HG03439 (cell line): ENCODE results near the gene GABRG3.

Source experiments
- ATAC-seq: cut with Tn5 transposase; IDR thresholded peaks from one replicate; pipeline ENCODE4 v1.9.1; 2021; ENCODE audit warnings: mild to moderate bottlenecking, moderate library complexity; ENCODE audit not compliant: unreplicated experiment

The GABRG3 gene

GRCh38 chr15:27061739-27062138, 90.8 kb downstream of the GABRG3 start:
- no peak for ATAC-seq

GRCh38 chr15:27062951-27063350, 92.0 kb downstream of the GABRG3 start:
- no peak for ATAC-seq

DNA sequence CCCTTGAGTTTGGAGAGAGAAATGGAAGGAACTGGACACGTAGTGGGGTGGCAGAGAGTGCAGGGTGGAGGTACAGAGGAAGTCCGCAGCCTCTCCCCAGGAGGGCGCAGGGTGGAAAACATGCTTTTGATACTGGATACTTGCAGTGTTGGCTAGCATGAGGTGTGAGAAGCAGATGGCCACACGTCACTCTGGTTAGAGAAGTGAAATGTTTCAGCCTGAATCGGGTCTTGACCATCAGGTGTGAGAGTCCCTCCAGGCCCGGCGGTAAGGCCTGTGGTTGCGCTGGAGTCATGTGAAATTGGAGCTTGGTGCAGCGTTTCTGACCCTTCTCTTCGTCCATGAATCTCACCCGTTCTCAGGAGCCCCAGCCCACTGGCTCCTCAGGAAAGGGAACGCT, 93.1 kb downstream of the GABRG3 start:
- ATAC-seq, result no peak

- ATAC-seq, result no peak
These were observed 94.2 kb downstream of the GABRG3 start for GRCh38 chr15:27065151-27065550.

- no peak for ATAC-seq
These were observed 94.8 kb downstream of the GABRG3 start for GRCh38 chr15:27065785-27066184.

DNA sequence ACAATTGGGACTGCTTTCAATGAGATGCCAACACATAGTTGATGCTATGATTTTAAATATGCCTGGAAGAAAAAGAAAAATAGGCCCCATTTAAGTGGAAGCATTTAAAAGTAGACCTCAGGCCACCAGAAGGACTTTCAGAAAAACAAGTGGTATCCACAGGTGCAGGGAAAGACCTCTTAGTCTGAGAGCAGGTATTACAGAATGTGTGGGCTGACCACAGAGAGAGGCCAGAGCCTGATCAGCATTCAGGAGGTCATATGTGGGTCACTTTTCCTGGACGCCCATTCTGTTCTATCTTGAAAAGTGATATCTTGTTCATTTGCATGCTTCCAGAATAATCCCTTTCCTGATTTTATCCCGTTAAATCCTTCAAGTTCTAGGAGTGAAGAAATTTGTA, 95.5 kb downstream of the GABRG3 start:
- no peak for ATAC-seq

GRCh38 chr15:27067175-27067574, 96.2 kb downstream of the GABRG3 start:
- no peak for ATAC-seq

DNA sequence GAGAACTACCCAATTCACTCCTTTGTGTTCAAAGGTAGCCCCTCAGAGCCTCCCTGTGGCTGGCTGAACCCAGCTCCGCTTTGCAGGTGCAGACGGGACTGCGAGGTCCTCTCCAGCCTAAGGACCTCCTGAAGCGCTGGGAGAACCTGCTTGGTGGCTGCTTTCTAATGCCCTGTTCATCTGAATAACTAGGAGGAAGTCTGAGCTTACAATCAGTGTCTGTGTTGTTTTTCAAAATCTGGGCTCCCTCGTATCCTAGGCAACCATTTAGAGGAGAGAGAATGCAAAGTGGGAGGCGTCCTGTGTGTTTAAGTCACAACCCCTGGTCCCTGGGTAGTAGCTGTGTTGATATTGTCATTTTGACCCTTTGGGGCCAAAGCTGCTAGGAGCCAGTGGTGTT, 99.9 kb downstream of the GABRG3 start:
- no peak for ATAC-seq

DNA sequence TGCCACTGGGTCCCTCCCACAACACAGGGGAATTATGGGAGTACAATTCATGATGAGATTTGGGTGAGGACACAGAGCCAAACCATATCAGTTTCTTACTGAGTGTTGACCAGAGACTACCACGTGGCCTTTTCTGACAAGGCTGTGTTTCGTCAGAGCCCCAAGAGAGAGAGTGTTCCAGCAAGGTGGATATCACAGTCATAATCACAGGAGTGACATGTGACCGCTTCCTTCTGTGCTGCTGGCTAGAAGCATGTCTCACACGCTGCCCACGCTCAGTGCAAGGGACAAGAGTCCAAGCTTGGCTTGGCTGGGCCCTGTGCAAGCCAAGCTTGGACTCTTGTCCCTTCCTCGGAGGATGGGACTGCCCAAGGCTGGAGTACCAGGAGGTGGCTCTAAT, 103.2 kb downstream of the GABRG3 start:
- ATAC-seq, result no peak

DNA sequence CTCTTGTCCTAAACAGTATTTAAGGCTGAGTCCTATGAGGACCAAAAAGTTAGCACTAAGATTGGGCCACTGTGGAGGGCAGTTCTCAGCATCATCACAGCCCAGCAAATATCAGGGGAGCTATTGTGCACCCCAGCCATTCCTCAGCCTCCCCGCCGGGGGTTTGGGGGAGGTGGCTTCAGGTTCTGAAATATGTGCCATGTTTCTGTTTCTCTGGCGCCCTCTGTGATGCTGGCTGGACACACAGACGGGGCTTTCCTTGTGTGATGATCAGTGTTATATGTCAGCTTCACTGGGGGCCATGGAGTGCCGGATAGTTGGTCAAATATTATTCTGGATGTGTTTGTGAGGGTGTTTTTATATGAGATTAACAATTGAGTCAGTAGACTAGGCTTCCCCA, 106.8 kb downstream of the GABRG3 start:
- no peak for ATAC-seq

GRCh38 chr15:27081676-27082418, 110.9 kb downstream of the GABRG3 start:
- ATAC-seq, result no peak

- ATAC-seq, result no peak
These were observed 111.5 kb downstream of the GABRG3 start for GRCh38 chr15:27082526-27082925.

- ATAC-seq, result no peak
These were observed 113.9 kb downstream of the GABRG3 start for GRCh38 chr15:27084844-27085243.

- ATAC-seq, result no peak
These were observed 115.2 kb downstream of the GABRG3 start for GRCh38 chr15:27086149-27086548.

- no peak for ATAC-seq
These were observed 115.8 kb downstream of the GABRG3 start for GRCh38 chr15:27086805-27087204.

DNA sequence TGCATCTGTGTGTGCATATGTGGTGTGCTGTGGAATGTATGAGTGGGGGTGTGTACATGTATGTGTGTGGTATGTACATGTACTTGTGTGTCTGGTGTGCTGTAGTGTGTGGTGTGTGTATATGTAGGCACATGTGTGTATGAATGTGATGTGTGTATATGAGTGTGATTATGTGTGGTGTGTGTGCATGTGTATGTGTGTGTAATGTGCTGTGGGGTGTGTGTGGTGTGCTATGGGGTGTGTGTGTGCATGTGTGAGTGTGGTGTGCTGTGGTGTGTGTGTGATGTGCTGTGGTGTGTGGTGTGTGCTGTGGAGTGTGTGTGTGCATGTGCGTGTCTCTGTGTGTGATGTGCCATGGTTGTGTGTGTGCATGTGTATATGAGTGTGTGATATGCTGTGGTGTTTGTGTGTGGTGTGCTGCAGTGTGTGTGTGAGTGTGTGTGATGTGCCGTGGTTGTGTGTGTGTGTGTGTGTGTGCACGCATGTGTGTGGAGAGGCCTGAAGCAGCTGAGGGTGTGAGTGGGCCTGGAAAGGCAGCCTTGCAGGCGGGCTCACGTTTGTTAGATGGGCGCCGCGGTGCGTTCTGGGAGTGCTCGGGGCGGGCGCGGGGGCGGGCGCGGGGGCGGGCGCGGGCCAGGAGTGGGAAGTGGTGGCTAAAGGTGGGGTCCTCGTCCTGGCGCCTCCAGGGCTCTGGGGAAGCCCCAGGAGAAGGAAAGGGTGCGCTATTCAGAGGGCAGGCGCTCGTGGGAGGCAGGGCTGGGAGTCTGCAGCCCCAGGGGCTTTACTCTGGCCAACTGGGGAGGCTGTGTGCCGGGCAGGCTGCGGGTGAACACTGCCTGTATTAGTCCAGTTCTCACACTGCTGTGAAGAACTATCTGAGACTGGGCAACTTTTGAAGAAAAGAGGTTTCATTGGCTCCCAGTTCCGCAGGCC, 116.9 kb downstream of the GABRG3 start:
- no peak for ATAC-seq

GRCh38 chr15:27088584-27089232, 117.7 kb downstream of the GABRG3 start:
- no peak for ATAC-seq

DNA sequence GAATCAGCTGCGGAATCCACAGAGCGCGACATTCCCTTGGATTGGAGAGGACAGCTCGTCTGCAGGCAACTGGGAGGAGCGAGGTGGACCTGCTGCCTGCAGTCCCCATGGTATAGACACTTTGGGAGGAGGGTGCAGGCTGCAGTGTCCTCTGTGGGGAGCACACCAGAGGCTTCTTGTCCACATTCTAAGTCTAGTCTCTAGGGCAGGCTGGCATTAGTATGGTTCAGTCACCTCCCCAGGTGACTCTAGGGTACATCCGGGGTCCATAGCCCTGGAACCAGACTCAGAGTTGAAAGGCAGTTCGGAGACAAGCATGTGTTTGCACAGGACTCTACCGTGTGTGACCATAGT, 118.2 kb downstream of the GABRG3 start:
- no peak for ATAC-seq

DNA sequence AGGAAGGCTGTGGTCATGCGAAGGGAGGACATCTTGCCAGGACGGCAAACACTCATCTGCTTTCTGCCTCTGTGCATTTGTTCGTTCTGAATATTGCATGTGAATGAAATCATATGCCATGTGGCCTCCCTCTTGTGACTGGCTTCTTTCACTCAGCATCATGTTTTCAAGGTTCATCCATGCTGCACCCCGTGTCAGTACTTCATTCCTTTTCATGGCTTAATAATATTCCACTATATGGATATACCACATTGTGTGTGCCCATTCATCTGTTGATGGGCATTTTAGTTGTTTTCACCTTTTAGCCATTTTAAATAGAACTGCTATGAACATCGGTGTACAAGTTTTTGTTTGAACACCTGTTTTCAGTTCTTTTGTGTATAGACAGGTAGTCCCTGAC, 118.7 kb downstream of the GABRG3 start:
- no peak for ATAC-seq

DNA sequence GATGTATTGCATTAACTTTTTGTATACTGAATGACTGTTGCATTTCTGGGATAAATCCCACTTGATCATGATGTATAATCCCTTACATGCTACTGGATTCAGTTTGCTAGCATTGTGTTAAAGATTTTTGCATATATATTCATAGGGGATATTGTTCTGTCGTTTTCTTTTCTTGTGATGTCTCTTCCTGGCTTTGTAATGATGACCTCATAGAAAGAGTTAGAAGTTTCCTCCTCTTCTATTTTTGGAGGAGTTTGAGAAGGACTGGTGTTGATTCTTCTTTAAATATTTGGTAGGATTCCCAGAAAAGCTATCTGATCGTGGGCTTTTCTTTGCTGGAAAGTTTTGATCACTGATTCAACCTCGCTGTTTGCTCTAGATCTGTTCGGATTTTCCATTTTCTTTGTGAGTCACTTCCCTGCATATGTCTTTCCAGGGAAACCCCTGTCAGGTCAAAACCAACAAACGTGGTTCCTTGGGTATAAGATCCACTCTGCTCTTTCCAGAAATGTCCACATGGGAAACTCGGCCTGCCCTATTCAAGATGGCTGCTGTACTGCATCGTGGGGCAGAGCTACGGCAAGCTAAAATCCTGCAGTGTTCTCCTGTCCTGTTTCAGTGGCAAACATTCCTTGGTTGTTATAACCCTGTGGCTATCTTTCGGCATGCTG, 120.4 kb downstream of the GABRG3 start:
- no peak for ATAC-seq

GRCh38 chr15:27092390-27092789, 121.4 kb downstream of the GABRG3 start:
- no peak for ATAC-seq
